Measurements from ENCODE around the gene BORCS5.
A peak's percentile ranks its signal among the peaks of the same experiment; 100 is the strongest.

GRCh38 chr12:12356896-12357718 is at the start of gene BORCS5:
- peak; percentile 43 for TF ChIP-seq CTCF (IDR thresholded peaks at IDR 0.05)
- TF ChIP-seq POLR2A (IDR thresholded peaks at IDR 0.05; ENCODE audit: low read length): peak; percentile 97
- no peak for TF ChIP-seq TFCP2L1 (CRISPR knock-in tag; IDR thresholded peaks at IDR 0.05)
- peak; percentile 57 for TF ChIP-seq SMC3 (IDR thresholded peaks at IDR 0.05)
